HepG2 (cell line): ENCODE data around the gene ADGRL1. TPM values are rescaled to one million over a fixed set of nuclear protein-coding genes. Genes with fewer than 3 reads are reported as not detected.

Experiments used
- ATAC-seq: fragments of 200-7000 bp; cut with Tn5 transposase; 3 replicates; pipeline ENCODE4 v1.9.1; 2020; ENCODE audit warnings: mild to moderate bottlenecking, moderate library complexity
- BruUV-seq: library from RNA; stranded (reverse); fragments of 400-500 nt; replicated peaks from 2 replicates; lab custom pipeline; 2021; lab: Mats Ljungman, UMichigan
- CTCF ChIA-PET: fragments of 300-600 bp; formaldehyde crosslinking; extraction: SDS; loops from one replicate; lab custom pipeline; 2021; ENCODE audit warnings: low total read pairs, inconsistent platforms, low intra/inter-chr PET ratio; lab: Yijun Ruan, JAX
- POLR2A ChIA-PET: fragments of 350-600 bp; sonication (Branson Sonifier 250); formaldehyde crosslinking; loops from one replicate; lab custom pipeline; 2020; ENCODE audit warnings: antibody characterized with exemption, inconsistent platforms; lab: Yijun Ruan, JAX
- DNase-seq: peaks from one replicate; pipeline ENCODE4 v3.0.0-alpha.2; 2015; ENCODE audit warnings: low spot score
- FAIRE-seq: peaks from 3 replicates; lab custom pipeline; 2011; peaks lifted over from hg19 to GRCh38; lab: Jason Lieb, UNC
- H2AFZ ChIP-seq: one replicate; pipeline ENCODE4 v1.6.1; 2011; ENCODE audit warnings: low read length, inconsistent platforms
- H3K27ac ChIP-seq: fragments of 300-600 bp; 3 replicates; pipeline ENCODE4 v1.8.0; 2011; ENCODE audit warnings: mixed run types, mild to moderate bottlenecking, mixed read lengths, low read length, inconsistent platforms; ENCODE audit not compliant: insufficient read depth; ENCODE audit errors: extremely low read length
- H3K27me3 ChIP-seq, 2 experiments: fragments of 200-600 bp in 1 of 2; 2 replicates in 1 of 2; 3 replicates in 1 of 2; pipeline versions ENCODE4 v1.6.0 to v1.8.0; 2011; ENCODE audit warnings: low read length in 2 of 2, mild to moderate bottlenecking in 2 of 2, moderate library complexity in 2 of 2, inconsistent platforms in 1 of 2; ENCODE audit not compliant: insufficient read depth in 2 of 2, control insufficient read depth in 1 of 2
- H3K36me3 ChIP-seq, 2 experiments: fragments of 200-600 bp in 1 of 2; replicated peaks in 1 of 2; 2 replicates in 1 of 2; 3 replicates in 1 of 2; pipeline versions ENCODE4 v1.5.1 to v1.8.0; 2011; ENCODE audit warnings: low read length in 2 of 2, inconsistent platforms in 1 of 2; ENCODE audit not compliant: insufficient read depth in 2 of 2, control insufficient read depth in 1 of 2
- H3K4me1 ChIP-seq: 2 replicates; pipeline ENCODE4 v1.5.1; 2012; ENCODE audit warnings: low read length, inconsistent platforms; ENCODE audit not compliant: insufficient read depth
- H3K4me2 ChIP-seq: 2 replicates; pipeline ENCODE4 v1.6.0; 2011; ENCODE audit warnings: low read depth, low read length, inconsistent platforms
- H3K4me3 ChIP-seq, 3 experiments: fragments of 200-600 bp in 1 of 3; sonication (generic), shearing (Covaris generic) in 1 of 3; replicated peaks in 1 of 3; 2 replicates each; pipeline ENCODE4 v1.5.1; 2011 to 2016; ENCODE audit warnings: low read length in 3 of 3, inconsistent platforms in 2 of 3, low read depth in 2 of 3, mild to moderate bottlenecking in 2 of 3, control low read depth in 1 of 3, mixed read lengths in 1 of 3; ENCODE audit not compliant: insufficient read depth in 1 of 3
- H3K79me2 ChIP-seq: one replicate; pipeline ENCODE4 v1.6.1; 2011; ENCODE audit warnings: low read length, inconsistent platforms; ENCODE audit not compliant: insufficient read depth
- H3K9ac ChIP-seq: 2 replicates; pipeline ENCODE4 v1.6.0; 2011; ENCODE audit warnings: mild to moderate bottlenecking, low read depth, low read length, inconsistent platforms; ENCODE audit not compliant: insufficient read depth
- H3K9me3 ChIP-seq: 2 replicates; pipeline ENCODE4 v1.5.1; 2012; ENCODE audit warnings: mild to moderate bottlenecking, low read length
- H4K20me1 ChIP-seq: 2 replicates; pipeline ENCODE4 v1.6.0; 2011; ENCODE audit warnings: inconsistent platforms, mild to moderate bottlenecking, low read length, moderate library complexity; ENCODE audit not compliant: insufficient read depth
- CERS6 ChIP-seq: sonication (generic); formaldehyde crosslinking; IDR thresholded peaks from 2 replicates; pipeline ENCODE4 v1.5.0; 2020; ENCODE audit warnings: missing genetic modification reagents
- HNF4A ChIP-seq: sonication (generic); formaldehyde crosslinking; IDR thresholded peaks from 2 replicates; pipeline ENCODE4 v1.4.0; 2020; ENCODE audit warnings: missing genetic modification reagents
- HOXA9 ChIP-seq: sonication (generic); formaldehyde crosslinking; IDR thresholded peaks from 2 replicates; pipeline ENCODE4 v1.8.1; 2022; ENCODE audit warnings: missing genetic modification reagents, mild to moderate bottlenecking, moderate library complexity, borderline replicate concordance
- NFE2L1 ChIP-seq: sonication (generic); formaldehyde crosslinking; IDR thresholded peaks from 2 replicates; pipeline ENCODE4 v1.4.0; 2020; ENCODE audit warnings: missing genetic modification reagents, mild to moderate bottlenecking, borderline replicate concordance
- NFIC ChIP-seq: IDR thresholded peaks from 2 replicates; pipeline ENCODE4 v1.6.1; 2012; ENCODE audit warnings: mild to moderate bottlenecking, low read length, inconsistent platforms
- NRL ChIP-seq: sonication (generic); formaldehyde crosslinking; IDR thresholded peaks from 2 replicates; pipeline ENCODE4 v1.5.0; 2020; ENCODE audit warnings: missing genetic modification reagents, mild to moderate bottlenecking, moderate library complexity, borderline replicate concordance
- PRDM10 ChIP-seq: sonication (generic); formaldehyde crosslinking; IDR thresholded peaks from 2 replicates; pipeline ENCODE4 v1.4.0; 2020; ENCODE audit warnings: low read depth, missing genetic modification reagents
- TBP ChIP-seq: sonication (generic); formaldehyde crosslinking; IDR thresholded peaks from 2 replicates; pipeline ENCODE4 v1.5.0; 2020; ENCODE audit warnings: missing genetic modification reagents
- TFE3 ChIP-seq: IDR thresholded peaks from 2 replicates; pipeline ENCODE4 v1.6.1; 2016
- ZEB1 ChIP-seq: IDR thresholded peaks from 2 replicates; pipeline ENCODE4 v1.6.1; 2012; ENCODE audit warnings: mild to moderate bottlenecking, low read depth, inconsistent platforms; ENCODE audit not compliant: insufficient replicate concordance
- ZNF24 ChIP-seq: fragments of 450-650 bp; IDR thresholded peaks from 2 replicates; pipeline ENCODE4 v1.6.1; 2017; ENCODE audit warnings: antibody characterized with exemption, mild to moderate bottlenecking
- WGBS: methylation state at CpG from one replicate; pipeline ENCODE4 v1.1.6; 2017; ENCODE audit warnings: low lambda C conversion rate; 5-methylcytosine and 5-hydroxymethylcytosine counted together
- in situ Hi-C: cut with HindIII; loops from 2 replicates; pipeline ENCODE4 v1.10.0; 2017; ENCODE audit warnings: low pct_unique_long_range_greater_than_20kb; ENCODE audit not compliant: extremely low pct_ligation_motif_present
- intact Hi-C: fragments of 100-400 bp; cut with micrococcal nuclease; formaldehyde crosslinking; loops from one replicate; pipeline ENCODE4 v1.10.0; 2022; ENCODE audit not compliant: unreplicated experiment
- polyA plus RNA-seq, 8 experiments: library from polyadenylated mRNA; depleted of rRNA in 3 of 8; stranded (reverse) in 7 of 8; unstranded in 1 of 8; fragments of >200 nt; fragmentation: Illumina TruSeq in 4 of 8; extraction: Trizol in 4 of 8; gene quantifications; 2 replicates each; pipeline versions ENCODE4 v1.2.1 to v1.2.3, GENCODE V29; 2011 to 2016; ENCODE audit warnings: low read depth in 4 of 8, missing spikeins in 1 of 8, mixed read lengths in 1 of 8; ENCODE audit not compliant: insufficient read depth in 1 of 8
- total RNA-seq, 5 experiments: library from RNA; depleted of rRNA; stranded (reverse); fragments of >200 nt; fragmentation: Illumina TruSeq; extraction: Trizol; gene quantifications; 2 replicates each; pipeline ENCODE4 v1.2.3, GENCODE V29; 2016; ENCODE audit warnings: low read depth in 1 of 5
- TF ChIP-seq, protein P1 (sequence below): IDR thresholded peaks from 2 replicates; pipeline ENCODE4 v1.6.1; 2016; ENCODE audit warnings: low read depth, control low read depth

ADGRL1 gene
- total and polyA plus RNA-seq, 2 of the 13 experiments (the other 11 are each of a cell fraction or from before 2014, with no cell fraction given): 0.49 to 1.7 TPM

GRCh38 chr19:14106840-14107239 lies 99.1 kb downstream of the ADGRL1 start:
- in situ Hi-C loops (no loop called here), intact Hi-C loops (no loop called here)
- Histone ChIP-seq H3K36me3 (peaks cover 7 to 14% of the 10 kb centered on the region in 2 experiments; a peak in 4 of 5 replicates), H3K9ac (no peak overlapping the region), H3K79me2 (no peaks in the 10 kb centered on the region), H3K27ac (no peak overlapping the region), H3K4me2 (no peak overlapping the region), H3K4me3 (no peak overlapping the region), H2AFZ (no peak overlapping the region), H3K27me3 (no peaks in the 10 kb centered on the region), H3K4me1 (peaks cover 14% of the 10 kb centered on the region), H4K20me1 (no peaks in the 10 kb centered on the region), H3K9me3 (no peaks in the 10 kb centered on the region)
- POLR2A ChIA-PET: no interaction called here
- CTCF ChIA-PET: no interaction called here
- no peak for ATAC-seq
- no peak for DNase-seq
- FAIRE-seq: no peak
- no peak for TF ChIP-seq PRDM10 (CRISPR knock-in tag)
- TF ChIP-seq HOXA9 (CRISPR knock-in tag): no peak
- TF ChIP-seq NFE2L1 (CRISPR knock-in tag): no peak
- TF ChIP-seq ZEB1: no peak
- no peak for TF ChIP-seq ZNF24
- no peak for TF ChIP-seq TBP (CRISPR knock-in tag)
- no peak for TF ChIP-seq CERS6
- TF ChIP-seq HNF4A: no peak
- TF ChIP-seq TFE3 (CRISPR knock-in tag): no peak
- no peak for TF ChIP-seq NRL (CRISPR knock-in tag)
- no peak for TF ChIP-seq NFIC
- TF ChIP-seq, protein P1, sequence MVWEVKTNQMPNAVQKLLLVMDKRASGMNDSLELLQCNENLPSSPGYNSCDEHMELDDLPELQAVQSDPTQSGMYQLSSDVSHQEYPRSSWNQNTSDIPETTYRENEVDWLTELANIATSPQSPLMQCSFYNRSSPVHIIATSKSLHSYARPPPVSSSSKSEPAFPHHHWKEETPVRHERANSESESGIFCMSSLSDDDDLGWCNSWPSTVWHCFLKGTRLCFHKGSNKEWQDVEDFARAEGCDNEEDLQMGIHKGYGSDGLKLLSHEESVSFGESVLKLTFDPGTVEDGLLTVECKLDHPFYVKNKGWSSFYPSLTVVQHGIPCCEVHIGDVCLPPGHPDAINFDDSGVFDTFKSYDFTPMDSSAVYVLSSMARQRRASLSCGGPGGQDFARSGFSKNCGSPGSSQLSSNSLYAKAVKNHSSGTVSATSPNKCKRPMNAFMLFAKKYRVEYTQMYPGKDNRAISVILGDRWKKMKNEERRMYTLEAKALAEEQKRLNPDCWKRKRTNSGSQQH (CRISPR knock-in tag): no peak
- no TSS peak for BruUV-seq
- WGBS: 95% methylated on average over 15 of the region's 16 CpGs
